Smooth muscle cell (in vitro differentiated cells): ENCODE results near the gene TAF10. TPM values are rescaled to one million over a fixed set of nuclear protein-coding genes. Genes with fewer than 3 reads are reported as not detected.

Source experiments
- DNase-seq: peaks from one replicate; lab custom pipeline; 2025; ENCODE audit not compliant: unreplicated experiment; lab: John Stamatoyannopoulos, UW
- H2AFZ ChIP-seq: fragments of 200-600 bp; sonication (generic); 2 replicates; pipeline ENCODE4 v1.6.0; 2016; ENCODE audit warnings: antibody characterized with exemption, low read depth, mild to moderate bottlenecking
- H3F3A ChIP-seq: fragments of 200-600 bp; sonication (generic); 2 replicates; pipeline ENCODE4 v1.6.0; 2017; ENCODE audit warnings: antibody characterized with exemption, low read depth
- H3K27ac ChIP-seq: fragments of 200-600 bp; sonication (generic); 2 replicates; pipeline ENCODE4 v1.5.1; 2016; ENCODE audit warnings: low read depth, mild to moderate bottlenecking
- H3K27me3 ChIP-seq: fragments of 200-600 bp; sonication (generic); 2 replicates; pipeline ENCODE4 v1.6.1; 2016; ENCODE audit warnings: low read depth, mild to moderate bottlenecking
- H3K36me3 ChIP-seq: fragments of 200-600 bp; sonication (generic); 2 replicates; pipeline ENCODE4 v1.5.1; 2016; ENCODE audit warnings: low read depth
- H3K4me1 ChIP-seq: fragments of 200-600 bp; sonication (generic); 2 replicates; pipeline ENCODE4 v1.5.1; 2016; ENCODE audit warnings: low read depth
- H3K4me2 ChIP-seq: fragments of 200-600 bp; sonication (generic); 2 replicates; pipeline ENCODE4 v1.6.0; 2016; ENCODE audit warnings: mild to moderate bottlenecking
- H3K4me3 ChIP-seq: fragments of 200-600 bp; sonication (generic); 2 replicates; pipeline ENCODE4 v1.5.1; 2016; ENCODE audit warnings: mild to moderate bottlenecking
- H3K79me2 ChIP-seq: fragments of 200-600 bp; sonication (generic); 2 replicates; pipeline ENCODE4 v1.6.0; 2016; ENCODE audit warnings: low read depth, mild to moderate bottlenecking
- H3K9ac ChIP-seq: fragments of 200-600 bp; sonication (generic); 2 replicates; pipeline ENCODE4 v1.6.0; 2016; ENCODE audit warnings: low read depth
- H3K9me3 ChIP-seq: fragments of 200-600 bp; sonication (generic); replicated peaks from 2 replicates; pipeline ENCODE4 v1.5.1; 2016; ENCODE audit warnings: low read depth
- H4K20me1 ChIP-seq: fragments of 200-600 bp; sonication (generic); 2 replicates; pipeline ENCODE4 v1.6.0; 2016; ENCODE audit warnings: low read depth
- WGBS: methylation state at CpG from one replicate; pipeline ENCODE4 v1.1.7; 2016; ENCODE audit warnings: low lambda C conversion rate; 5-methylcytosine and 5-hydroxymethylcytosine counted together
- polyA plus RNA-seq: library from polyadenylated mRNA; unstranded; fragments of >200 nt; fragmentation: Nextera tagmentation; extraction: Ambion mirVana; gene quantifications from 2 replicates; pipeline ENCODE4 v1.2.1, GENCODE V29; 2016
- total RNA-seq: library from RNA; depleted of rRNA; stranded (reverse); fragments of >200 nt; gene quantifications from 2 replicates; pipeline ENCODE4 v1.2.3, GENCODE V29; 2014
- TF ChIP-seq, protein P1 (sequence below): fragments of 200-600 bp; sonication (generic); IDR thresholded peaks from 2 replicates; pipeline ENCODE4 v1.5.1; 2017; ENCODE audit warnings: borderline replicate concordance, mild to moderate bottlenecking, antibody characterized with exemption; ENCODE audit not compliant: insufficient read depth, poor library complexity, severe bottlenecking

The TAF10 gene
- total and polyA plus RNA-seq, 2 experiments from 2014 or later = 83.3 to 373 TPM

DNA sequence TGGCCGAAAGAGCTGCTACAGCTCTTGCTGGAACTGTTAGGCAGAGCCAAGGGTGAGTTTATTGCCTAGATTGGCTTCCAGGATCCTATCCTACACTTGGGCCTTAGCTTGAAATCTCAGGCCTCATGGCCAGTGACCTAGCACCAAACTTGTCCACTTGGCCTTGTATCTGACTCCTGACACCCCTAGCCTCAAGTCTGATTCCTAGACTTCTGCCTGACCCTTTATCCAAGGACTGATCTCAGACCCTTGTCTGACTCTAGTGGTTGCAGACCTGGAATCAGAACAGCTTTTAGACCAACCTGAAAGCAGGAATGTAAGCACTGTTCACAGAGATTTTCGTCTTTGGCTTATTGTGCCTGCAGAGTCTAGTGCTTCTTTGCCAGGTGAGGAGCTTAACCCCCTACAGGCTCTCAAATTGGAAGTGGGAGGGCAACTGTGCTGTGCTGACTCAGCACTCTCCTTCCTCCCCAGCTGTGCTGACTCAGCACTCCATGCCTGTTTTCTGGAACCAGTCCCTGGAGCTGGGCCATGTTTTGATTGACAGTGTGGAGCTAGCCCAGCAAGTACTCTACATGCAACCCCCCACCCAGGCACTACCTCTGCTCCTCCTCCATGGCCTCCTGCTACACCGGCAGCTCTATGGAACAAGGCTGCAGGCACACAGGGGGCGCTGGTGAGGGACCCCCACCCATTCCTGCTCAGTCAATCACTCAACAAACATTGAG is 43.7 kb downstream of the TAF10 start:
- no peak overlapping the region for H3K27ac ChIP-seq
- H3K79me2 ChIP-seq = no peaks in the 10 kb centered on the region
- no peaks in the 10 kb centered on the region for H3K4me1 ChIP-seq
- no peaks in the 10 kb centered on the region for H4K20me1 ChIP-seq
- H3K27me3 ChIP-seq = no peaks in the 10 kb centered on the region
- no peaks in the 10 kb centered on the region for H3K9me3 ChIP-seq
- H3K36me3 ChIP-seq = no peaks in the 10 kb centered on the region
- no peak overlapping the region for H3K4me3 ChIP-seq
- no peak for DNase-seq
- TF ChIP-seq, protein P1, sequence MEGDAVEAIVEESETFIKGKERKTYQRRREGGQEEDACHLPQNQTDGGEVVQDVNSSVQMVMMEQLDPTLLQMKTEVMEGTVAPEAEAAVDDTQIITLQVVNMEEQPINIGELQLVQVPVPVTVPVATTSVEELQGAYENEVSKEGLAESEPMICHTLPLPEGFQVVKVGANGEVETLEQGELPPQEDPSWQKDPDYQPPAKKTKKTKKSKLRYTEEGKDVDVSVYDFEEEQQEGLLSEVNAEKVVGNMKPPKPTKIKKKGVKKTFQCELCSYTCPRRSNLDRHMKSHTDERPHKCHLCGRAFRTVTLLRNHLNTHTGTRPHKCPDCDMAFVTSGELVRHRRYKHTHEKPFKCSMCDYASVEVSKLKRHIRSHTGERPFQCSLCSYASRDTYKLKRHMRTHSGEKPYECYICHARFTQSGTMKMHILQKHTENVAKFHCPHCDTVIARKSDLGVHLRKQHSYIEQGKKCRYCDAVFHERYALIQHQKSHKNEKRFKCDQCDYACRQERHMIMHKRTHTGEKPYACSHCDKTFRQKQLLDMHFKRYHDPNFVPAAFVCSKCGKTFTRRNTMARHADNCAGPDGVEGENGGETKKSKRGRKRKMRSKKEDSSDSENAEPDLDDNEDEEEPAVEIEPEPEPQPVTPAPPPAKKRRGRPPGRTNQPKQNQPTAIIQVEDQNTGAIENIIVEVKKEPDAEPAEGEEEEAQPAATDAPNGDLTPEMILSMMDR = no peak
- H3K4me2 ChIP-seq = no peak overlapping the region
- H2AFZ ChIP-seq = no peak overlapping the region
- H3F3A ChIP-seq = no peaks in the 10 kb centered on the region
- 84% methylated on average over 4 of the region's 4 CpGs for WGBS
- no peak overlapping the region for H3K9ac ChIP-seq

DNA sequence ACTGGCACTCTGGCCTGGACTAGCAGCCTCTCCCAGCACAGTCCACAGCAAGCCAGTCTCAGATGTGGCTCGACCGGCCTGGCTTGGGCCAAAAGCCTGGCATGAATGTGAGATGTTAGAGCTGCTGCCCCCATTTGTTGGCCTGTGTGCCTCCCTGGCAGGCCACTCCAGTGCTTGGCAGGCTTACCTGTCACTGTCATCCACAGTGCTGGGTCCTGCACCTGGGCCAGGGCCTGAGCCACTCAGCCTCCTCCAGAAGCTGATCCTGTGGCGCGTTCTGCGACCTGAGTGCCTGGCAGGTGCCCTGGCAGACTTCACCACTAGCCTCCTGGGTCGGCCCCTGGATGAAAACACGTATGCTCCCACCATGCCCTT is 44.7 kb downstream of the TAF10 start:
- Histone ChIP-seq H3K79me2 (no peaks in the 10 kb centered on the region), H2AFZ (no peak overlapping the region), H4K20me1 (no peaks in the 10 kb centered on the region), H3K9me3 (no peaks in the 10 kb centered on the region), H3K9ac (no peak overlapping the region), H3K27ac (no peak overlapping the region), H3K27me3 (no peaks in the 10 kb centered on the region), H3F3A (no peaks in the 10 kb centered on the region), H3K4me2 (no peak overlapping the region), H3K4me3 (no peak overlapping the region), H3K36me3 (no peaks in the 10 kb centered on the region), H3K4me1 (no peaks in the 10 kb centered on the region)
- DNase-seq = no peak
- 97% methylated on average over 7 of the region's 7 CpGs for WGBS
- TF ChIP-seq, protein P1 = no peak

DNA sequence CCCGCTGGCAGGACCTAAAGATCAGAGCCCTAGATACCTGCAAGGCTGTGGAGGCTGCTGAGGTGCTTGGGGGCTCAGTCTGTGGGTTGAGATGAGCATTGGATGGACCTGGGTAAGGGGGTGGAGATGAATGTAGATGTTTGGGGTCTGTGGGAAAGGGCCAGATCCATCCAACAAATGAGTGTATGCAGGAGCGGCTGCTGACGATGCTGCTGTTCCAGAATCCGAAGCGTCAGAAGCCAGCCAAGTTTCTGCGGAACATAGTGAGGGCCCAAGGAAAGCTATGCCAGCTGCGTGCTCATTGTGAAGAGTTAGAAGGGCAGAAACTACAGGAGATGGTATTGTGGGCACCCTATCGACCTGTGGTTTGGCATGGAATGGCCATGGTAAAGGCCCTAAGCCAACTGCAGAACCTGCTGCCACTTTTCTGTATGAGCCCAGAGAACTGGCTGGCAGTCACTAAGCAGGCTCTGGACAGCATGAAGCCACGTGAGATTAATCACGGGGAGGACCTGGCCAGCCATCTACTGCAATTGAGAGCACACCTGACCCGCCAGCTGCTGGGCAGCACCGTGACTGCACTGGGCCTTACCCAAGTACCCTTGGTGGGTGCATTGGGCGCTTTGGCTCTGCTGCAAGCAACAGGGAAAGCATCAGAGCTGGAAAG is 45.2 kb downstream of the TAF10 start:
- no peak overlapping the region for H3K9ac ChIP-seq
- no peaks in the 10 kb centered on the region for H4K20me1 ChIP-seq
- no peaks in the 10 kb centered on the region for H3K4me1 ChIP-seq
- H3K27me3 ChIP-seq = no peaks in the 10 kb centered on the region
- H2AFZ ChIP-seq = no peak overlapping the region
- no peaks in the 10 kb centered on the region for H3K79me2 ChIP-seq
- TF ChIP-seq, protein P1 = no peak
- H3F3A ChIP-seq = no peaks in the 10 kb centered on the region
- no peak for DNase-seq
- H3K36me3 ChIP-seq = no peaks in the 10 kb centered on the region
- H3K4me2 ChIP-seq = no peak overlapping the region
- H3K4me3 ChIP-seq = no peak overlapping the region
- no peaks in the 10 kb centered on the region for H3K9me3 ChIP-seq
- 95% methylated on average over 13 of the region's 13 CpGs for WGBS
- H3K27ac ChIP-seq = no peak overlapping the region
